Activated T-cell treated with anti-CD3 and anti-CD28 coated beads for 1 hour (primary cell): ENCODE results near the gene CSRNP3.

ENCODE experiments used
- DNase-seq: peaks from one replicate; pipeline ENCODE4 v3.0.0-alpha.2; 2020; ENCODE audit warnings: low read depth

The CSRNP3 gene

DNA sequence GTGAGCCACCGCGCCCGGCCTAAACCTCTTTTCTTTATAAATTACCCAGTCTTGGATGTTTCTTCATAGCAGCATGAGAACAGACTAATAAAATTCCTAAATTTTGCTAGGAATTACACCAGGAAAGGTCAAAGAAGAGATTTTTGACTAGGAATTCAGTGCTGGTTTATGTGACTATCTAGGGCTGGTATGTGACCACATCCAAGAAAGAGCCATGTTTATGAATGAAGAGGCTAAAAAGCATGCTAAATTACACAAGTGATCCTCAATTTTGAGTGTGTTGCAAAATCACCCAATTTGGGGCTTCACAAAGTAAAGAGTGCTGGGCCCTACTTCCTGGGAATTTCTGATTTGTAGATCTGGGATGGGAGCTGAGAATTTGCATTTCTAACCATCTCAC is 123.6 kb downstream of the CSRNP3 start:
- DNase-seq = no peak

DNA sequence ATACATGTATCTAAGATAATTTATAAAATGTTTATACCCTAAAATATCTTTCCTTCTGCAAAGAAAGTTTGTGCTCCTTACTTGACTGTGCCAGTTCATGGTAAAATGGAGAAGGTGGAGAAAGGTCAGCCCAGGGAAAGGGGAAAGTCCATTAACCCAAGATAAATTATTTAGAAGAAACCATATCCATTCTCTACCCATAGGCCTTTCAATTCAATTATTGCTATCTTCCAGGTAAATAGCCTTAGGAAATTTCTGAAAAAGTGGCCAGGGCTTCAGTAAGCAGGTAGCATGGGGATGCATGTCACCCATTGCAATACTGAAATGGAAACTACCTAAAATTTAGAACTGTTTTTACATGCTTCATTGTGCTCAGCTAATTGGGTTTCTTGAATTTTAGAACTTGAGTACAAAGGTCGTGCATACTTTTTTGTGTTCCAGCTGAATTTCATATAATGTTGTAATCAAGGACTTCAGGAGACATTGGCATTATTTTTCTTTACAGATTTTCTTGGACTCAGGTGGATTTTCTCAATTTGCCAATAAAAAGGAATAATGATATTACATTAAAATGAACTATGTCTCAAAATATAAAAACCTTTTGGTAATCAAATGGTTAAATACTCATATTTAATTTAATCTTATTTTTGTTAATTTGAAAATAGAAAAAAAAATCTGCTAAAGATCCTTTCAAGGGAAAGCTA is 124.9 kb downstream of the CSRNP3 start:
- no peak for DNase-seq

GRCh38 chr2:165594935-165595255 is 125.4 kb downstream of the CSRNP3 start:
- DNase-seq = no peak

- no peak for DNase-seq
Measured at GRCh38 chr2:165596788-165597187, 127.3 kb downstream of the CSRNP3 start.

DNA sequence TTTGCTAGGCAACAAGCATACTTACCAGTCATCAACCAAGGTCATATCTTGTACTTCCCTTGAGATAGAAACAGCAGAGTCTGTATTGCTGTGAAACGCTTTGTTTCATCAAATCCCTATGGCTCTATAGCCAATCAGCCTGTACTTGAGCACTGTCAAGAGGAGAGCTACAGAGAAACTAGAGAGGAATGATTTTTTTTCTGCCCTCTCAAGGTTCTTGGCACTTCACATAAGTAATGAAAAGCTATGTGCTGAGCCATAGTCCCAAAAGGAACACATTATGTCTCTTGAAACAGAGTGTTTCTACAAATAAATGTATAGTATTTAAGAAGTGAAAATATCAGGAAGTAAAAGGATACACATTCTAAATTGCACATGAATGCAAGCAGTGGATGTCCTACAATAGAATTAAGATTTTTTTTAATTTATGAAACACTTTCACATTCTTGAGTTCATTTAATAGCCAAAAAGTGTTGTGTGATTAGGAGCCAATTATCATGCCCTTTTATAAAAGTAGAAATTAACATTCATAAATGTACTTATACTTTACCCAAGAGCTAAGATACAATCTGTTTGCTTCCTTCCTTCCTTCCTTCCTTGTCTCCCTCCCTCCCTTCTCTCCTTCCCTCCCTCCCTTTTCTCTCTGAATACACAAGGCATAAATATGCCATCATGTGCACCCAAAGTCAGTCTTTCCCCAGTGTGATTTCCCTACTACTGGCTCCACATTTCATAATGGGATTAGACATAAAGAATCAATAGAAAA is 131.8 kb downstream of the CSRNP3 start:
- DNase-seq = no peak

- DNase-seq = no peak
Measured at GRCh38 chr2:165601928-165602521, 132.5 kb downstream of the CSRNP3 start.

- DNase-seq = no peak
Measured at GRCh38 chr2:165609672-165610071, 140.2 kb downstream of the CSRNP3 start.

DNA sequence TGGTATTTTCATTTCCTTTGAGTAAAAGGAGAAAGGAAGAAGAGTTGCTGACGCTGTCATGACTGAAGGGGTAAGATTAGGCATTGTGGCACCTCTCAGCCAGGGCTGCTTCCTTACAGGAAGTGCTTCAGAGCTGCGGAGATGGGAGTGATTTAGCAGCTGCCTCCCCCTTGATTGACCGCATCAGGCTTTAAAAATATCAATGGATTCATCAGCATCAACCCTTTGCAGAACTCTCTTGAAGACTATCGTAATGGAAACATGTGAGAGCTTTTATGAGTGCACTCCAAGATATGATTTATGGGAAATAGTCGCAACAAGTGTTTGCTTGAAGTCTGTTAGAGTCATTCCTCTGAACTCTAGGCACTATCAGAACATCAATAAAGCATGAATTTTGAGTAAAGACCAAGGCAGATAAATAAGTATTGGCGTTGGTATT is 141.1 kb downstream of the CSRNP3 start:
- DNase-seq = no peak

DNA sequence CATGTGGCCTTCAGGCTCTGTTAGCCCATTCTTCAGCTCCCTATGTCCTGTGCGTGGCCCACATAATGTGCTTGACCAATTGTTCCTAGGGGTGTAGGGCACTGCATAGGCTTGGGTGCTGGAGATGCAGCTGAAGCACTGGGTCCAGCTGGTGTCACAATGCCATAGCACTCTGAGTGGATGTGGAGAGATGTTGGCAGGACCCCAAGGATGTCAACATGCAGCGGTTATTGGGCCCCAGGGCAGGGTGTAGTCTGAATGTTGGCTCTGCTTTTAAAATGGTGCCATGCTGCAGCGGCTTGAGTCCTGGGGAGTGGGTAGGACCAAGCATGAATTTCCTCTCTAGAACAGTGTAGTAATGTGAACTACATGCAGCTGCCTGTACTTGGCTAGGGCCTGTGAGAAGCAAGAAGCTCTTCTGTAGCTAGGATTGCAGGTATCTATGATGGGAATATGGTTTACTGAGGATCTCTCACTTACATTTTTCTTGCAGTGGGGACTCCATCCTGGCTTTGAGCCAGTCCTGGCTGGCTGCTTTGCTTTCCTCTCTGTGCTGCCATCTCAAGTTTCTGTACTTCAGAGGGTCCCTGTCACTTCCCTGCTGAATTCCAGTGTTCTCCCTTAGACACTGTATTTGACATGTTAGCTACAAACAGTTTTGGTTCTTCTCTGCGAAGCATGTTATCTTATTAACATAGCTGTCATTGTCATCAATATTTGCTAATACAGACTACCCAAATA is 148.4 kb downstream of the CSRNP3 start:
- no peak for DNase-seq

DNA sequence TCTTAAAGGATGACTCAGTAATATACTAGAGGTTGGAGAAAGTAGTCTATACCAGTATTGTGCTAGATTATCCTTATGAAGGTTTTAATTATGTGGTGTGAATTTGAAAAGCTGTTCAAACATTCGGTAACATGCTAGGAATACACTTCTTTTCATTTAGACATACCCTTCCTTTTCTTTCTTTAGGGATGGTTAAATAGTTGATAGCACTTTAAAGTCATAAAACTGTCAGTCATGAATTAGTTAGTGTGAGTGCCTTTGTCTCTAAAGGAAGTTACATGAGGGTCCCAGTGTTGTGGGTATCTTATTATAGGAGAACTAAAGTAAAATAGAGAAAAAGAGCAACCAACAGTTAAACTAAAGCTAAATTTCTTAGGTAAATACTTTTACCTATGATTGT is 149.3 kb downstream of the CSRNP3 start:
- DNase-seq = no peak

DNA sequence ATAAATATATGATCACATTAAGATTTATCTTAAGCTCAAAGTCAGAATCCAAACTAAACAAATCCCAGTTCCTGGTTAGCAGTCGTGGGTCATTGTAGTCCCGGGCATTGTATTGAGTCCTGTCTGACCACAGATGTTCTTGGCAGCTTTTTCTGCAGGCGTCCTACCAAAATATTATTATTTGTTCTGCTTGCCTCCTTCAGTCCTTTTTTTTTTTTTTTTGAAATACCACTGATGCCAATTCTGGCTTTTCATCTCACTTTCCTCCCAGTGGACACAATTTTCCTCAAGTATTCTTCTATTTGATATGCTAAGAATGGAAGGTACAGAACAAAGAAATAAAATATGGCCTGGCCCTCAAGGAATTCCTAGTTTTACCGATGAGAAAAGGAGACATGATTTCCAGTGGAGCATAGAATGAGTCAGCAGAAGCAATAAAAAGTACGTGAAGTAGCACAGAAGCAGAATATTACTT is 151.6 kb downstream of the CSRNP3 start:
- DNase-seq = no peak

DNA sequence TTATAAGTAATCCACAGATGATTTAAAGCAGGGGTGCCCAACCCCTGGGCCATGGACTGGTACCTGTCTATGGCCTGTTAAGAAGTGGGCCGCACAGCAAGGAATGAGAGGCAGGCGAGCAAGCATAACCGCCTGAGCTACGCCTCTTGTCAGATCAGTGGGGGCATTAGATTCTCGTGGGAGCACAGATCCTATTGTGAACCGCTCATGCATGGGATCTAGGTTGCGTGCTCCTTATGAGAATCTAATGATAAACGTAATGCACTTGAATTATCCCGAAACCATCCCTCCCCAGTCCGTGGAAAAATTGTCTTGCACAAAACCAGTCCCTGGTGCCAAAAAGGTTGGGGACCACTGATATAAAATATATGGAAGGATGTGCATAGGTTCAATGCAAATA is 153.7 kb downstream of the CSRNP3 start:
- DNase-seq = no peak

GRCh38 chr2:165623783-165624469 is 154.4 kb downstream of the CSRNP3 start:
- no peak for DNase-seq

DNA sequence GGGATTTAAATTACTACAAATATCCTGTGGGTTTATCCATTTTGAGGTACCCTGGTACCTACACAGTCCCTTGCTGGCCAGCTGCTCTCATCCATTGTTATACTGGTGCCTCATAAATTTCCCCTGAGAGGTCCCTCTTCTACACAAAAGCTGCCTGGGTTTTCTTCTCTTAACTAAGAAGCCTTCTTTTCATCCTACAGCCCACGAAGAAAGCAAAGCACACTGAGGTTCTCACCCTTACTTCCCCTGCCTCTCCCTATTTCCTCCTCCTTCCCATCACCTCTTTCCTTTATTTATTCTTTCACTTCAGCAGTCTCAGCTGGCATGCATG is 154.9 kb downstream of the CSRNP3 start:
- no peak for DNase-seq

DNA sequence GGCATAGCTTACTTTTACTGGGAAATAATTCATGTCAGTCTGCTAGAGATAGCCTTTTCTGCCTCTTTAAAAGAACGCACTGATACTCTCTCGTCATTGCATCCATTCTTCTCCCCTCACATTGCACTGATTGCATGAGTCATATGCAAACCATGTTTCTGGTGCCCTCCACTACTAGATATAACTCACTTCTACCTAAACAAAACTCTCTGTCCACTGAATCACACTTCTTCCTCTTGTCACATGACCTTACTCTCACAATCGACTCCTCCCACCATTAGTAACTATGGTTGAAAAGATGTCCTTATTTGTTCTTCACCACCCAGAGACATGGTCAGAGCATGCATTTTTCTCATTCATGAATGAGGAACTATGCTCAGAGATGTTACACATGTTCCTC is 158.0 kb downstream of the CSRNP3 start:
- no peak for DNase-seq

DNA sequence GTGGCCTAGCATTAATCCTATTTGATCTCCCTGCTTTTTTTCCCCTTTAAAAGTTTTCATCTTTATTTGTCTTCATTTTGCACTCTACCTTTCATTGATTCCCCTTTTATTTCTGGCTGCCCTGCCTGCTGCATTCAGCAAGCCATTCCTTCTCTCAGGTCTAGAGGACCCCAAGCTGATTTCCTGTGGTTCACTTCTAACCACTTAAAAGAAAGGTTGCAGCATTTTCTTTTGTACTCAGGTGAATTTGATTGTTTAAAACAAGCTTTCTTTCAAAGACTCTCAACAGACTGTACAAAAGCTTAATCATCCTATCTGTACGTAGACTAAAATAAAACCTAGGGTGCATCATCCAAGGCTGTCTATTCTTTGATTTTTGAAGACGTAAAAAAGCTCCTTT is 160.3 kb downstream of the CSRNP3 start:
- no peak for DNase-seq

- DNase-seq = no peak
Measured at GRCh38 chr2:165630236-165630635, 160.7 kb downstream of the CSRNP3 start.

- no peak for DNase-seq
Measured at GRCh38 chr2:165631089-165631488, 161.6 kb downstream of the CSRNP3 start.

GRCh38 chr2:165632594-165632993 is 163.1 kb downstream of the CSRNP3 start:
- DNase-seq = no peak

- DNase-seq = no peak
Measured at GRCh38 chr2:165633431-165633830, 163.9 kb downstream of the CSRNP3 start.

GRCh38 chr2:165634282-165634681 is 164.8 kb downstream of the CSRNP3 start:
- DNase-seq = no peak

DNA sequence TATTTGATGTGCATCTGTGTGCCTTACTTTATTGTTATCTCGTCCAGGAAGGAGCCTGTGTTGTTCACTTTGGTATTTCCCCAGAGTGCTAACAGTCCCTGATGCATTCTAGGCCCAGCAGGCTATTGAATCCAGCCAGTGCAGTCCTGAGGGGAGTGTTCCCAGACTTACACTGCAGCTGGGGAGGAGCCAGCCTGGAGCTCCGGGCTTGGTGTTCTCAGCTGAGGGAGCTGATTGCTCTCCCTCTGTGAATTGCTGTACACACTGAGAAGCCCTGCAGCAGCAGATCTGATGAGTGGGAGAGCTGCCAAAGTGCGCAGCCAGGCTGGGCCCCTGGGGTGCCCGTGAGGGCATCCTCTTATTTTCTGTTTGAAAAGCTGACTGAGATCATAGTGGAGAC is 165.4 kb downstream of the CSRNP3 start:
- DNase-seq = no peak
